Cardiac fibroblast (primary cell): ENCODE measurements around the gene SF3A2.

Experiments
- DNase-seq, 2 donors: peaks; one replicate each; pipeline versions ENCODE4 v3.0.0 to v3.0.0-alpha.2; 2010; ENCODE audit warnings: low read depth in 2 of 2
- H3K4me3 ChIP-seq, 2 donors: replicated peaks in 1 of 2; 1 replicate in 1 of 2; 2 replicates in 1 of 2; pipeline ENCODE4 v1.5.1; 2011; ENCODE audit warnings: low read depth in 2 of 2, low read length in 2 of 2, mild to moderate bottlenecking in 2 of 2, moderate library complexity in 1 of 2
- TF ChIP-seq, protein P1 (sequence below): IDR thresholded peaks from one replicate; pipeline ENCODE4 v1.5.1; 2011; ENCODE audit warnings: low read depth, mild to moderate bottlenecking, low read length, inconsistent platforms

SF3A2 gene

DNA sequence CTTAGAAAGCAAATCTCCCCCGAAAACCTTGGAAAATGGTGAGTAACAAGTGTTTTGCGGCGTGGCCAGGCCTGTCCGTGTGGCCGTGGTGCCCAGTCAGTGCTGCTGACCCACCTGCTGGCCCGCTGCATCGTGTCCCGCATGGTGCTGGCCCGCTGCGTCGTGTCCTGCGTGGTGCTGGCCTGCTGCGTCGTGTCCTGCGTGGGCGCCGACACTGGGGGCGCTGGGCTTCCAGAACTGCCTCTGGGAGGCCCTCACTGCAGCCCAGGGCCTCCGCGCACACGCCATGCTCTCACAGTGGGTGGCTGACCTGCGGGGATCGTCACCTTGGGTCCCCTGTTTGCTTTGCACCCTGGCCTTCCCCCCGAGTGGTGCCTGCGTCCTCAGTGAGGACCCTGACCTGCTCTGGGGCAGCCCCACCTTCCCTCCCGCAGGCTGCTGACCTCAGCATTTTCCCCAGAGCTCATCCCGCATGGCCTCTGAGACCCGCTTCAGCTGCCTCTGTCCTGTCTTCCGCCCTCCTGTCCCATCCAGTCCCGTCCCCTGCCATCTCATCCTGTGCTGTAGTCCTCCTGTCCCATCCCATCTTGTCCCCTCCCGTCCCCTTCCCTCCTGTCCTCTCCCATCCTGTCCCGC, 11.1 kb upstream of the SF3A2 start:
- no peak overlapping the region for H3K4me3 ChIP-seq
- TF ChIP-seq, protein P1, sequence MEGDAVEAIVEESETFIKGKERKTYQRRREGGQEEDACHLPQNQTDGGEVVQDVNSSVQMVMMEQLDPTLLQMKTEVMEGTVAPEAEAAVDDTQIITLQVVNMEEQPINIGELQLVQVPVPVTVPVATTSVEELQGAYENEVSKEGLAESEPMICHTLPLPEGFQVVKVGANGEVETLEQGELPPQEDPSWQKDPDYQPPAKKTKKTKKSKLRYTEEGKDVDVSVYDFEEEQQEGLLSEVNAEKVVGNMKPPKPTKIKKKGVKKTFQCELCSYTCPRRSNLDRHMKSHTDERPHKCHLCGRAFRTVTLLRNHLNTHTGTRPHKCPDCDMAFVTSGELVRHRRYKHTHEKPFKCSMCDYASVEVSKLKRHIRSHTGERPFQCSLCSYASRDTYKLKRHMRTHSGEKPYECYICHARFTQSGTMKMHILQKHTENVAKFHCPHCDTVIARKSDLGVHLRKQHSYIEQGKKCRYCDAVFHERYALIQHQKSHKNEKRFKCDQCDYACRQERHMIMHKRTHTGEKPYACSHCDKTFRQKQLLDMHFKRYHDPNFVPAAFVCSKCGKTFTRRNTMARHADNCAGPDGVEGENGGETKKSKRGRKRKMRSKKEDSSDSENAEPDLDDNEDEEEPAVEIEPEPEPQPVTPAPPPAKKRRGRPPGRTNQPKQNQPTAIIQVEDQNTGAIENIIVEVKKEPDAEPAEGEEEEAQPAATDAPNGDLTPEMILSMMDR = no peak
- DNase-seq = no peak

DNA sequence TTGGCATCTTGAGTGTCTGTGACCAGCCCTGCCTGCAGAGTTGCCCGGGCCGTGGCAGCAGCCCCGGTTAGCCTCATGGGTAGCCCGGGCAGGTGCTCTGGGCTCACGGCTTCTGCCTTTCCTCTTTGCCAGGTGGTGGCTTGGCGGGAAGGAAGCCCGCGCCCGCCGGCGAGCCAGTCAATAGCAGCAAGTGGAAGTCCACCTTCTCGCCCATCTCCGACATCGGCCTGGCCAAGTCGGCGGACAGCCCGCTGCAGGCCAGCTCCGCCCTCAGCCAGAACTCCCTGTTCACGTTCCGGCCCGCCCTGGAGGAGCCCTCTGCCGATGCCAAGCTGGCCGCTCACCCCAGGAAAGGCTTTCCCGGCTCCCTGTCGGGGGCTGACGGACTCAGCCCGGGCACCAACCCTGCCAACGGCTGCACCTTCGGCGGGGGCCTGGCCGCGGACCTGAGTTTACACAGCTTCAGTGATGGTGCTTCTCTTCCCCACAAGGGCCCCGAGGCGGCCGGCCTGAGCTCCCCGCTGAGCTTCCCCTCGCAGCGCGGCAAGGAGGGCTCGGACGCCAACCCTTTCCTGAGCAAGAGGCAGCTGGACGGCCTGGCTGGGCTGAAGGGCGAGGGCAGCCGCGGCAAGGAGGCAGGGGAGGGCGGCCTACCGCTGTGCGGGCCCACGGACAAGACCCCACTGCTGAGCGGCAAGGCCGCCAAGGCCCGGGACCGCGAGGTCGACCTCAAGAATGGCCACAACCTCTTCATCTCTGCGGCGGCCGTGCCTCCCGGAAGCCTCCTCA, 10.4 kb upstream of the SF3A2 start:
- DNase-seq = no peak
- no peak overlapping the region for H3K4me3 ChIP-seq
- TF ChIP-seq, protein P1 = no peak

DNA sequence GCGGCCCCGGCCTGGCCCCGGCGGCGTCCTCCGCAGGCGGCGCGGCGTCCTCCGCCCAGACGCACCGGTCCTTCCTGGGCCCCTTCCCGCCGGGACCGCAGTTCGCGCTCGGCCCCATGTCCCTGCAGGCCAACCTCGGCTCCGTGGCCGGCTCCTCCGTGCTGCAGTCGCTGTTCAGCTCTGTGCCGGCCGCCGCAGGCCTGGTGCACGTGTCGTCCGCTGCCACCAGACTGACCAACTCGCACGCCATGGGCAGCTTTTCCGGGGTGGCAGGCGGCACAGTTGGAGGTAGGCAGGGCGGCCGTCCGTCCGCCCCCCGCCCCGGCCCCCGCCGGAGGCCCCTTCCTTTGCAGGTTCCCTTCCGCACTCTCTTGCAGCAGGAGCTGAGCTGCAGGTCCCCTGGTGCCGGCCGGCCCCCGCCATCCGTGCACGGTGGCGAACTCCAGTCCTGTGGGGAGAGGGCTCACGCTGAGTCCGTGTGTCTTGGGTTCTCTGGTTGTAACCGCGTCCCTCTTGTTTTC, 9.7 kb upstream of the SF3A2 start:
- TF ChIP-seq, protein P1 = no peak
- no peak for DNase-seq
- no peak overlapping the region for H3K4me3 ChIP-seq

DNA sequence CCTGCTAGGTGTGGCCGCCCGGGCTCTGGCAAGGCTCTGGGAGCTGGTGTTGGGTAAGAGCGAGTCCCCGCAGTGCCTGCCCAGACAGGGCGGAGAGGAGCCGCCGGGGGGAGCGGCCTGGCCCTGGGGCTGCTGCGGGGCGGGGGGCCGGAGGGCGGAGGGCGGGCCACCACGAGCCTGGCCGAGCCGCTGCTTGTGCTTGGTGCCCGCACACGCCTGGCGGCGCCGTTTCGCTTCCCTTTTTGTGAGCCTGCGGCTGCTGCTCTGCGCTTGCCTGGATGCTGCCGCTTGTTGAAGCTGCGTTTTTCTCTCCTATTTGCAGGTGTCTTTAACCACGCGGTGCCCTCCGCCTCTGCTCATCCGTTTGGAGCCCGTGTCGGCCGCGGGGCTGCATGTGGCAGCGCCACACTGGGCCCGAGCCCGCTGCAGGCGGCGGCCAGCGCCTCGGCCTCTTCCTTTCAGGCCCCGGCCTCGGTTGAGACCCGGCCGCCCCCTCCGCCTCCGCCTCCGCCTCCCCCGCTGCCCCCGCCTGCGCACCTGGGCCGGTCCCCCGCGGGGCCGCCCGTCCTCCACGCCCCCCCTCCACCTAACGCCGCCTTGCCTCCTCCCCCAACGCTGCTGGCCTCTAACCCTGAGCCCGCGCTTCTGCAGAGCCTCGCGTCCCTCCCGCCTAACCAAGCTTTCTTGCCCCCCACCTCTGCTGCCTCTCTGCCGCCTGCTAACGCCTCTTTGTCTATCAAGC, 9.0 kb upstream of the SF3A2 start:
- DNase-seq = no peak
- TF ChIP-seq, protein P1 = no peak

DNA sequence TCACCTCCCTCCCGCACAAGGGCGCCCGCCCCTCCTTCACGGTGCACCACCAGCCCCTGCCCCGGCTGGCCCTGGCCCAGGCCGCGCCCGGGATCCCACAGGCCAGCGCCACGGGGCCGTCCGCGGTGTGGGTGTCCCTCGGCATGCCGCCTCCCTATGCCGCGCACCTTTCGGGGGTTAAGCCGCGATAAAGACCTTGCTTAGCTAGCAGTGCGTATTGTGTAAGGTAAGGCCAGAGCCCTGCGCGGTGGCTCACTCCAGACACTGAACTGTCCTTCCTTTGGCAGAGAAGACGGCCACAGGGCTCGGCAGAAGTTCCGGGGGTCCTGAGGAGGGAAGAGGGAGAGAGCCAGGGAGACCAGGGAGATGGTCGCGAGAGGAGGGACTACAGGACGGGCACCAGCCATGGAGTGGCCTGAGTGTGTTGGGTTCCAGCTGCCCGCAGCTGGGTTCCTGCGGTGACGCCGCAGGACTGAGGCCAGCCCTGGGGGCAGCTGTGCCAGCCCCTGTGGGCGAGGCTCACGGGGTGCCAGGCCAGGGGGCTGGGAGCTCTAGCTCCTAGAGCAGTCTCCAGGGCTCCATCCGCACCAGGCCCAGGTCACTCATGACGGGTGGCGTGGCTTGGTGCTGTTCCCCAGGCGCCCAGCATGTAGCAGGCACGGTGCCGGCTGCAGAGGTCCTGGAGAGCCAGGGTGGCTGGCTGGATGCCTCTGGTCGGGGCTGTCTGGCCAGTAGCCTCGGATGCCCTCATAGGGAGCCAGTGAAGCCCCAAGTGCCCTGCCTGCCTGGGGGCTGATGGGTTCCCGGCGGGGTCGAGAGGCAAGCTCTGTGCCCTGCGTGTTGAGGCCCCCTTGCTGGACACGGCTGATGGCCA, 8.2 kb upstream of the SF3A2 start:
- no peak for DNase-seq

More for the DNA sequence above, 9.0 kb upstream of the SF3A2 start:
- H3K4me3 ChIP-seq = no peak overlapping the region

More for the DNA sequence above, 8.2 kb upstream of the SF3A2 start:
- H3K4me3 ChIP-seq = no peak overlapping the region
- TF ChIP-seq, protein P1 = no peak
